Breast epithelium (tissue), 4 donors: Measurements from ENCODE around the gene RGS7. TPM values are rescaled to one million over a fixed set of nuclear protein-coding genes. Genes with fewer than 3 reads are reported as not detected.

Experiments
- DNase-seq, 2 donors: peaks; one replicate each; pipeline ENCODE4 v3.0.0-alpha.2; 2019; ENCODE audit warnings: low spot score in 2 of 2
- H3K27ac ChIP-seq, 2 donors: fragments of 200-600 bp; sonication (generic) in 1 of 2; one replicate each; pipeline ENCODE4 v1.5.1; 2016 to 2019; ENCODE audit warnings: mild to moderate bottlenecking in 1 of 2
- H3K27me3 ChIP-seq, 2 donors: fragments of 200-600 bp; sonication (generic) in 1 of 2; one replicate each; pipeline versions ENCODE4 v1.5.1 to v1.6.0; 2017 to 2019; ENCODE audit warnings: control low read depth in 1 of 2, mild to moderate bottlenecking in 1 of 2
- H3K36me3 ChIP-seq: fragments of 200-600 bp; one replicate; pipeline ENCODE4 v1.5.1; 2019
- H3K4me1 ChIP-seq, 2 donors: fragments of 200-600 bp; sonication (generic); one replicate each; pipeline ENCODE4 v1.5.1; 2016 to 2019; ENCODE audit warnings: control low read depth in 1 of 2
- H3K4me3 ChIP-seq, 3 donors: fragments of 200-600 bp; sonication (generic); 1 replicate in 2 of 3; 2 replicates in 1 of 3; pipeline ENCODE4 v1.5.1; 2016 to 2019; ENCODE audit warnings: mild to moderate bottlenecking in 3 of 3, moderate library complexity in 2 of 3
- H3K9me3 ChIP-seq, 2 donors: fragments of 200-600 bp; sonication (generic) in 1 of 2; one replicate each; pipeline ENCODE4 v1.5.1; 2016 to 2019; ENCODE audit warnings: control low read depth in 1 of 2
- CTCF ChIP-seq, 3 donors: fragments of 450-650 bp; IDR thresholded peaks; one replicate each; pipeline ENCODE4 v1.5.1; 2016 to 2017; ENCODE audit warnings: antibody characterized with exemption in 3 of 3, mild to moderate bottlenecking in 3 of 3, moderate library complexity in 3 of 3
- POLR2A ChIP-seq: fragments of 450-650 bp; IDR thresholded peaks from one replicate; pipeline ENCODE4 v1.6.1; 2016; ENCODE audit warnings: antibody characterized with exemption, mild to moderate bottlenecking, moderate library complexity
- POLR2AphosphoS5 ChIP-seq, 3 donors: sonication (generic); formaldehyde crosslinking; IDR thresholded peaks; one replicate each; pipeline ENCODE4 v1.6.1; 2017; ENCODE audit warnings: antibody characterized with exemption in 3 of 3
- intact Hi-C: fragments of 100-400 bp; cut with DNase I; formaldehyde crosslinking; loops from one replicate; pipeline ENCODE4 v1.15.1; 2023; ENCODE audit warnings: low total_unique reads
- total RNA-seq, 3 donors: library from RNA; depleted of rRNA; stranded (reverse); fragments of >200 nt; gene quantifications; one replicate each; pipeline ENCODE4 v1.1.0, GENCODE V29; 2016

The RGS7 gene
- total RNA-seq, 3 donors from 2014 or later = 0.16 TPM; not detected in 2

- Histone ChIP-seq H3K36me3 (no peaks in the 10 kb centered on the region), H3K9me3 (peaks cover 0 to 18% of the 10 kb centered on the region in 2 donors), H3K27ac (no peak overlapping the region), H3K4me3 (no peak overlapping the region), H3K27me3 (no peaks in the 10 kb centered on the region), H3K4me1 (no peaks in the 10 kb centered on the region)
- no peak for TF ChIP-seq POLR2AphosphoS5 (IDR thresholded peaks at IDR 0.05)
- no peak for TF ChIP-seq POLR2A
- no peak for TF ChIP-seq CTCF (IDR thresholded peaks at IDR 0.05)
- no peak for DNase-seq
- intact Hi-C loops = no loop called here
These were observed 87.9 kb downstream of the RGS7 start for GRCh38 chr1:241269116-241269515.

GRCh38 chr1:241266121-241266520, 90.9 kb downstream of the RGS7 start:
- Histone ChIP-seq H3K9me3 (no peaks in the 10 kb centered on the region), H3K27me3 (no peaks in the 10 kb centered on the region), H3K4me1 (no peaks in the 10 kb centered on the region), H3K36me3 (no peaks in the 10 kb centered on the region), H3K4me3 (no peak overlapping the region), H3K27ac (no peak overlapping the region)
- DNase-seq = no peak
- intact Hi-C loops = no loop called here
- no peak for TF ChIP-seq CTCF (IDR thresholded peaks at IDR 0.05)
- no peak for TF ChIP-seq POLR2A
- no peak for TF ChIP-seq POLR2AphosphoS5 (IDR thresholded peaks at IDR 0.05)

- DNase-seq = no peak
- H3K36me3 ChIP-seq = no peaks in the 10 kb centered on the region
- no peak overlapping the region for H3K27ac ChIP-seq
- no peak for TF ChIP-seq POLR2A
- no peak for TF ChIP-seq POLR2AphosphoS5 (IDR thresholded peaks at IDR 0.05)
- TF ChIP-seq CTCF (IDR thresholded peaks at IDR 0.05) = no peak
- no peaks in the 10 kb centered on the region for H3K27me3 ChIP-seq
- intact Hi-C loops = no loop called here
- H3K4me1 ChIP-seq = no peaks in the 10 kb centered on the region
- no peak overlapping the region for H3K4me3 ChIP-seq
- no peaks in the 10 kb centered on the region for H3K9me3 ChIP-seq
These were observed 91.6 kb downstream of the RGS7 start for GRCh38 chr1:241265428-241265827.

GRCh38 chr1:241263346-241263745, 93.7 kb downstream of the RGS7 start:
- Histone ChIP-seq H3K4me3 (no peak overlapping the region), H3K27ac (no peak overlapping the region), H3K9me3 (no peaks in the 10 kb centered on the region), H3K27me3 (no peaks in the 10 kb centered on the region), H3K4me1 (no peaks in the 10 kb centered on the region), H3K36me3 (no peaks in the 10 kb centered on the region)
- DNase-seq = no peak
- TF ChIP-seq POLR2AphosphoS5 (IDR thresholded peaks at IDR 0.05) (no peak), POLR2A (no peak), CTCF (IDR thresholded peaks at IDR 0.05) (no peak)
- intact Hi-C loops = no loop called here

- intact Hi-C loops = no loop called here
- Histone ChIP-seq H3K36me3 (no peaks in the 10 kb centered on the region), H3K27ac (no peak overlapping the region), H3K4me1 (no peaks in the 10 kb centered on the region), H3K4me3 (no peak overlapping the region), H3K27me3 (no peaks in the 10 kb centered on the region), H3K9me3 (peaks cover 0 to 3% of the 10 kb centered on the region in 2 donors)
- no peak for TF ChIP-seq POLR2A
- TF ChIP-seq CTCF (IDR thresholded peaks at IDR 0.05) = no peak
- TF ChIP-seq POLR2AphosphoS5 (IDR thresholded peaks at IDR 0.05) = no peak
- no peak for DNase-seq
These were observed 103.5 kb downstream of the RGS7 start for GRCh38 chr1:241253471-241253870.
